ENCODE measurements around the gene TUSC2.

TUSC2 gene

GRCh38 chr3:50334339-50335075 lies 6.5 kb upstream of the TUSC2 start:
- DNase-seq: no peak

- no peak for DNase-seq
Measured at GRCh38 chr3:50333744-50334328, 5.8 kb upstream of the TUSC2 start.

DNA sequence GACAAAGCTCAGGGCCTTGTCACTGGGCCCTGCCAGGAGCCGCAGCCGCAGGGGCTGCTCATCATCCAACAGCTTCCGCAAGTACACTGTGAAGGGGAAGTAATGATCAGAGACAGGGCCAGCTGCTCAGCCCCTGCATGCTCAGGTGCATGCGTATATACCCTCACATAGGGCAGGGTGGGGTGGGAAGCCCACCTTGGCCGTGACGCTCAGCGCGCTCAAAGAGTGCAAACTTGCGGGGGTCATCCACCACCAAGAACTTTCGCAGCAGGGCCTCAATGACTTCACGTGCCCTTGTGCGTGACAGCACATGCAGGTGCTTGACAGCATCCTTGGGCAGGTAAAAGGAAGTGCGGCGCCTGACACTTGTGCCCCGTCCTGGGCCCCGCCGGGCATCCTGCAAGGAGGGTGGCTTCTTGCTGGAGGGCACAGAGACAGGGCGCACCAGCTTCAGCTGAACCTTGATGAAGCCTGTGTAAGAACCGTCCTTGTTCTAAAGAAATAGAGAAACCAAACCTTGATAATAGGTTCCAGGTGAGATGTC lies 3.4 kb upstream of the TUSC2 start:
- no peak for DNase-seq

DNA sequence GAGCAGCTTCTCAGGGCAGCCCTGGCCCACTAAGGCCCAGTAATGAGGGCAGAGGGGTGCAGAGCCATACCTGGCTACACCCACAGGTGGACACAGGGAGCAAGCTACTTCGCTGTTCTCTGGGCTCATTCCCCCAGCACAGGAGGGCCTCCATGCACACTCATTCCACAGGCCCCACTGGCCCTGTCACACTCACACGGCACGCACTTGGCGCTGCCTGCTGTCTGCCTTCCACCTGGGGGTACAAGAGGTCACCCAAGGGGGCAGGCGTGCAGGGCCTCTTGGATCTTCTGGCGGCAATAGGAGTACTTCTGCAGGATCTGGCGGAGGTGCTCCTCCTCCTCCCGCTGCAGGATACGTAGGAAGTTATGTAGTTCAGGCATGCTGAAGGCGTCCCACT lies 2.3 kb upstream of the TUSC2 start:
- no peak for DNase-seq

DNA sequence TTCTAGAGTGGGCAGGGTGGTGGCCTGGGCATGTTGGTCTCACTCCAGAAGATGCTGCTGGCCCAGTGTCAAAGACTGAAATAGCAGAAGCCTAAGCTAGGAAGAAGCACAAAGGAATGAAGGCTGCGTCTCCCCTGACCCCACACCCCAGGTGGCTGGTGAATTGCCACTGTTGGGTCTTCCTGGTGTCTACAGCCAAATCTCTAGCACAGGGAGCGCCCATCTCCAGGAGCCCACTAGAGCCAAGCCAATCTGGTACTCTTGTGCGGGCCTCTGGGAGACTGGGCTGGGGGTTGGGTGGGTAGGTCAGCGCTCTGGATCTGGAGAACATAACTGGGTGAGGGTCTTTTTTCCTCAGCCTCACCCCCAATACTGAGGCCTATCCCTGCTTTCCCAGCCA lies 894 bp downstream of the TUSC2 start:
- no peak for DNase-seq

DNA sequence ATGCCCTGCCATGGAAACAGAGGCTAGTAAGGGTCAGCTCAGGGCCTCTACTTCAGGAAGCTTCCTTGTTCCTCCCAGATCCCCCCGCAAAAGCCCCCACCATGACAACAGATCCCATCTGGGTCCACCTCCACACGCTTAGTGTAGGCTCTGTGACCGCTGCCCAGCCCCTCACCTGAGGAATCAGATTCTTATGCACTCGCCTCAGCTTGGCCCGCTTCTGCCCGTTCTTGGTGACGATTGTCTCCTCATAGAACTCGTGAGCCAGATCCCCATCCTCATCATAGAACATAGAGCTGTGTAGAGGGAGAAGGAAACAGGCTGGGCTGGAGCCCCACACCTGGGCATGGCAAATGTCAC lies 1.9 kb downstream of the TUSC2 start:
- no peak for DNase-seq

- DNase-seq: no peak
Measured at GRCh38 chr3:50325497-50326181, 2.4 kb downstream of the TUSC2 start.

DNA sequence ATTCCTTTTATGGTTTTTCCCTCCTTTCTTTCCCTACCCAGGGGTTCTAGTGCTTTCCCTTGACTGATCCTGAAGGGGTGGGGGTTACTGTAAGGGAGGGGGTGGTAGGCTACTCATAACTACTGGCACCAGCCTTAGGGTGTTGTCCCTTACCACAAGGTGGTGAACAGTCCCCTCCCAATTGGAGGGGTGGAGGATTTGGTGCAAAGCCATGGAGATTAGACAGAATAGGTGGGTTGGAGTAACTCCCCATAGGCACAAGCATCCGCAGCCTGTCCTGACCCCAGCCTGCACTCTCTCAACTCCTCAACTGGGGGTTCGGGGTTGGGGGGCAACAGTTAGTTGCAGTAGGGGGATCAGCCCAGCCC lies 2.9 kb downstream of the TUSC2 start:
- no peak for DNase-seq

DNA sequence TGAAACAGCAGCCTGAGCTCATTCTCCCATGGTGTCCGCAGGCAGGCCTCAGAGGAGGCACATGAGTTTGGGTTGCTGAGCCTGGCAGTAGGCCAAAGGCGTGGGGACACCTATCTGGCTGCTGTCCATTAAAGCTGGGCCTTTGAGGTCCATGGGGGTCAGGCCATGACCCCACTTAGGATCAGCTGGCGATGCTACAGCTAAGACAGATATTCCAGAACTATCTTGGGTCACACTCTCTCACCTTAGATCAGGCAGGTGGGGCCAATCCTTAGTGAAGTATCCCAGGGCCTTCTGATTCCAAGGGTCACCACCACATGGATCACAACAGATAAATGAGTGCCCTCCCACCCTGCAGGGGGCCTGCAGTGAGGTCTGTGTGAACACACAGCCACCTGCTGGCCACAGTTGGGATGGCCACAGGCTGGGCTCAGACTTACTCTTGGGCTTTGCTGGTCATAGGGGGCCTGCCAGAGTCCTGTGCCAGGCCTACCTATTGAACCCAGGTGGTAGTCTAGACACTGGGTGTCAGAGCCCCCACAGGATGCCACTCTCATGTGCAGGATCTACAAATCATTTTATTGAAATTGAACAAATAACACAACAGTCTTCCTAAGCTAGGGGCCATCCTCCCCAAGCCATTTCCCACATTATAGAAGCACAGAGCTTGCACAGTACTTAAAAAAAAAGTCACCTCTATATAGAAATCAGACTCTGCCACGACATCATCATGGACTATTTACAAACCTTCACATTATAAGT lies 3.5 kb downstream of the TUSC2 start:
- peak; percentile 89 for DNase-seq

- peak; percentile 48 for DNase-seq
Measured at GRCh38 chr3:50323614-50324199, 4.3 kb downstream of the TUSC2 start.

- DNase-seq: peak; percentile 50
Measured at GRCh38 chr3:50323092-50323600, 4.9 kb downstream of the TUSC2 start.

DNA sequence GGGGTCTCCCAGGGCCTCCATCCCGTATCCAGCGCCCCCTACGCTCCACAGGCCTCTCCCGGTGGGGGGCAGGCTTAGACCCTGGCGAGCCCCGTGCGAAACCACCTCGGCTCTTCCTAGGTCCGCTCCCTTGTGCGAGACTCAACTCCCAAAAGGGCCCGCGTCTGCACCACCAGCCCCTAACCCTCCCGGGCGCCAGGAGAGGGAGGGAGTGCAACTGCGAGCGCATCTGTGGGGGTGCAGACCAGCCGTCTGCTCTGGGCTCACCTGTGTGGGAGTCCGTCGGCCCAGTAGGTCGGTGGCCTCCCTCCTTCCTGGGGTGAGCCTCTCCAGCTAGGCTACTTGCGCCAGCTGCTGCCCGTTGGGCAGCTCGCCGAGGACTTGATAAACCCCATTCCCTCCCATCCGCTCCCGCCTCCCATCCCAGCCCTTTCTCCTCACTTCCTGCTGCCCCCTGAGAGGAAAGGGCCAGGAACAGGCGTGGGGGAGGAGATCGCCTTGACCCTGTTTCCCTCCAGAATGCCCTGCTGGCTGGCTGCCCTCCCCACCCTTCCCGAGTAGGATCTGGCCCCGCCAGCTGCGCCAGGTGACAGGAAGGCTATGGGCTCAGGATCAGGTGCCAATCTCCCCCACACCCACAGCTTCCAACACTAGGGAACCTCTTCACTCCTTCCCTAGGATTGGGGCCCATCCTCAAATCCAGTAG lies 5.5 kb downstream of the TUSC2 start, which contains the start of gene HYAL2:
Gene HYAL2 (minus strand): TSS at position 360 of the 706 bp plus-strand sequence. CDS start 2,256 bp downstream, outside the sequence.
- no peak for DNase-seq

DNA sequence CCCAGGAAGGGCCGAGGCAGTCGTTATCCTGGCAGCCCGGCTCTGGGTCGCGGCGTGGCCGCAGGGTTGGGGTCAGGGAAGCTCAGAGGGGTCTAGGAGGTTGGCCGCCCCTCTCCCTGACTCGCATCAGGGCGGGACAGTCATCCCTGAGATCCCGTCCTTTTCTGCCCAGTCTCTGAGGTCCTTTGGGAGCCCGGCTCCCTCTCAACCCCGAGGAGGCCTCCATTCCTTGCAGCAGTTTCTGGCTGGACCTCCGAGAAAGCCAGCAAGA lies 6.0 kb downstream of the TUSC2 start:
- DNase-seq: no peak

GRCh38 chr3:50321336-50322114 lies 6.5 kb downstream of the TUSC2 start:
- peak; percentile 94 for DNase-seq

GRCh38 chr3:50320853-50321335 lies 7.1 kb downstream of the TUSC2 start:
- peak; percentile 85 for DNase-seq

DNA sequence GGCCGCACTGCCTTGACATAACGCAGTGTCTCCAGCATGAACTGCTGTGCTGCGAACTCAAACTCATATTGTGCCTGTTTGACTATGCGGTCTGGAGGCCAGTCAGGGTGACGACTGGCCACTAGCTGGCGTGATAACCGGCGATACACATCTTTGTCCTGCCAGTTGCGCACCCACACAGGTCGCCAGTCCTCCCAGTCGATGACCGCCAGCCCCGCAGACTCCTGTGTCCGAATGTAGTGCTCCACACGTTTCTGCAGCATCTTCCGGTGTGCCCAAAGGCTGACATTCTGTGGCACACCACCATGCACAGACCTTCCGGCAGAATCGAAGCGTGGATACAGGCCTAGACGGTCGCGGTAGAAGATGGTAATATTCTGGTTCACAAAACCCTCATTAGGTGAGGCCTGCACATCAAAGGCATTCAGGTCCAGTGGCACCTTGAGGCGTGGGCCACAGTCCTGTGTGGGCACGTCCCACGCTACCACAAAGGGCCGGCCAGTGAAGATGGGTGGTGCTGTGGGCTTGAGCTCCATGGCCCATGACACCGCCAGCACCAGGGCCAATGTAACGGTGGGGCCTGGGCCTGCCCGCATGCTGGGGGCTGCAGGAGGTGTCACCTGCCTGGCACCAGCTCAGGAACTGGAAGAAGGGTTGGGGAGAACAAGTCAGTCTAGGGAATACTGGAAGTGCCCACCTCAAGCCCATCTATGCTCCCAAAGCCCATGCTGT lies 8.0 kb downstream of the TUSC2 start:
- DNase-seq: no peak

GRCh38 chr3:50319181-50319893 lies 8.7 kb downstream of the TUSC2 start:
- DNase-seq: peak; percentile 45

GRCh38 chr3:50318615-50319014 lies 9.4 kb downstream of the TUSC2 start:
- no peak for DNase-seq

DNA sequence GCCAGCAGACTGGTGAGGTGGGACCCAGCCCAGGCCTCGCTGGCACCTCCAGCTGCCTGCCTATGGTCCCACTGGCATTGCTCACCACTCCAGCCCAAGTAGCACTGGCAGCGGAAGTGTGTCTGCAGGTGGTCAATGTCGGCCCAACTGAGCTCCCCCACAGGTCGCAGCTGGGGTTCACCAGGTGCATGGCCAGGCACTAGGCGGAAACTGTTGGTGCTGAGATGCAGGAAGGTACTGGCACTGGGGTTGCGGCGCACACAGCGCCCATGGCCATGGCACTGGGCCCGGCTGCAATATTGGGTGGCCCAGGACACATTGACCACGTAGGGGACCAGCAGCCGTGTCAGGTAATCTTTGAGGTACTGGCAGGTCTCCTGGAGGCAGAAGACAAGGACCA lies 9.9 kb downstream of the TUSC2 start:
- no peak for DNase-seq

GRCh38 chr3:50317300-50317699 lies 10.7 kb downstream of the TUSC2 start:
- DNase-seq: no peak

Data from islet precursor cell (in vitro differentiated cells).